HG02938 (cell line): ENCODE results near the gene BSDC1.

Source experiments
- ATAC-seq: cut with Tn5 transposase; IDR thresholded peaks from one replicate; pipeline ENCODE4 v1.9.1; 2021; ENCODE audit warnings: mild to moderate bottlenecking, moderate library complexity; ENCODE audit not compliant: unreplicated experiment

BSDC1 gene

DNA sequence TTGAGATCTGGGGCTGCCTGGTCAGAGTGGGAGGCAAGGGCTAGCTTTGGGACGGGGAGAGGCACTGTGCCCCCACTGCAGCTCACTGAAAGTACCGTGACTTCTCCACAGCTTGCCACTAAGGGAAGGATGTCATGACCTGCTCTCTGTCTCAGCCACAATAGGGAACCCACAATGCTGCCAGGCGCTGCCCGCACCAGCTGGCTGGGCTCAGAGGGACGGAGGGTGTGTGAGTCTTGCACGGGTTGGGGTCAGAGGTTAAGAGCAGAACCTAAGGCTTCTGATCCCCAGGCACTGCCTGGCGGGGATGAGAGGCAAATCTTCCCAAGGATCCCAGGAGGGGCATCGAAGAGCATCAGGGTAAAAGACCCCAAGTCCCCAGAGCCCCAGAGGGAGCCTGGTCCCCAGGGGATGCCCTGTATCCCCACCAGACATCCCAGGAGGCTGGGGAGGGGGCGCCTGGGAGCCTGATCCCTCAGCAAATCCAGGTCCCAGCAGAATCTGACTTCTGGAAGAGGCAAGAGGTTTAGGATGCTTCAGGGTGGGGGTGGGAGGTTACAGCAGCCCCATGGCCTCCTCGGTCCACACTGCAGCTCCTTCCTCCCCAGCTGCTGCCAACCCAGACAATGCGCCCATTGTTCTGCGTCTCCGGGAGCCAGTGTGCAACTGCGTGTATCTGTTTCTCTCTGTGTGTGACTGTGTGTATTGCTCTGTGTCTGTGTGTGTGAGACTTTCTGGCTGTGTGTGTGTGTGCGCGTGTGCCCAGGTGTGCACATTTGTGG is 56.2 kb downstream of the BSDC1 start:
- ATAC-seq, result no peak

GRCh38 chr1:32336963-32337675 is 57.1 kb downstream of the BSDC1 start:
- ATAC-seq, result no peak

DNA sequence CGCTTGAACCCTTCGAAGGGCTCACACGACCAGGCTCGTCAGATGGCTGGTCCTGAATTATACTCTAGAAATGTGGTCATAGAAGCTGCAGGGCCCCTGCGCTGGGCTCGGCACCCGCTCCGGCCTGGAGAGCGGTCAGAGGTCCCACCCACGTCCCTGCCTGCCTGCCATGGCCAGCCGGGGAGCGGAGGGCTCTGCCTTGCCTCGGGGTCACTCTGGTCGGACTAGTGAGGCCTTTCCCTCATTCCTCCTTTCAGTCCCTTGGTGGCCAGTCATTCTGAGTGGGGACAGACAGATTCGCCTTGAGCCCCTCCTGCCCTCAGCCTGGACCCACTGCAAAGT is 57.7 kb downstream of the BSDC1 start:
- no peak for ATAC-seq

GRCh38 chr1:32335790-32336590 is 58.3 kb downstream of the BSDC1 start, which contains the start of gene MARCKSL1:
TSS of gene MARCKSL1 (minus strand) at chr1:32336233. CDS start at chr1:32336033, 200 bp downstream.
- ATAC-seq, result no peak

GRCh38 chr1:32335535-32335789 is 58.8 kb downstream of the BSDC1 start:
- no peak for ATAC-seq

- no peak for ATAC-seq
Measured at GRCh38 chr1:32334864-32335534, 59.2 kb downstream of the BSDC1 start.

DNA sequence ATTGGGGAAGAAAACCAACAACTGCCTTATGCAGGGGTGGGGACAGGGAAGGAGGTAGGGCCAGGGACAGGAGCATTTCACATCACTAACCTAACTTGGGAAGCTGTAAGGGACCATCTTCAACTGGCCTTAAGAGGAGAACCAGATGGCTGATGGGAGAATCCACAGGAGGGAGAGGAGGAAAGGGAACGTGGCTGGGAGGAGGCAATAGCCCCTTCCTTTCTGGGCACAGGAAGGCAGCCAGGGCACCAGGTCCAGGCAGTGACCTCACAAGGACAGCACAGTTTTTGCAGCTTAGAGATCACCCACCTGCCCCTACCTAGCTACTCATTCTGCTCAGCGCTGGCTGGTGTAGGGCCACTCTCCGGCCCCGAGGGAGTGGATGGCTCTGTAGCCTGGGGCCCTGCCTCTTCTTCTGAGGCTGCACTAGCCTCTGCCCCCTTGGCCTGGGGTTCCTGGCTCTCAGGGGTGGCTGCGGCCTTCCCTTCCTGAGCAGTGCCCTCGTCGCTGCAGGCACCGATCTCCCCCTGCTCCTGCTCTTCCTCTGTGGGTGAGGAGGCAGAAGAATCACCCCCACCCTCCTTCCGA is 59.9 kb downstream of the BSDC1 start:
- no peak for ATAC-seq

DNA sequence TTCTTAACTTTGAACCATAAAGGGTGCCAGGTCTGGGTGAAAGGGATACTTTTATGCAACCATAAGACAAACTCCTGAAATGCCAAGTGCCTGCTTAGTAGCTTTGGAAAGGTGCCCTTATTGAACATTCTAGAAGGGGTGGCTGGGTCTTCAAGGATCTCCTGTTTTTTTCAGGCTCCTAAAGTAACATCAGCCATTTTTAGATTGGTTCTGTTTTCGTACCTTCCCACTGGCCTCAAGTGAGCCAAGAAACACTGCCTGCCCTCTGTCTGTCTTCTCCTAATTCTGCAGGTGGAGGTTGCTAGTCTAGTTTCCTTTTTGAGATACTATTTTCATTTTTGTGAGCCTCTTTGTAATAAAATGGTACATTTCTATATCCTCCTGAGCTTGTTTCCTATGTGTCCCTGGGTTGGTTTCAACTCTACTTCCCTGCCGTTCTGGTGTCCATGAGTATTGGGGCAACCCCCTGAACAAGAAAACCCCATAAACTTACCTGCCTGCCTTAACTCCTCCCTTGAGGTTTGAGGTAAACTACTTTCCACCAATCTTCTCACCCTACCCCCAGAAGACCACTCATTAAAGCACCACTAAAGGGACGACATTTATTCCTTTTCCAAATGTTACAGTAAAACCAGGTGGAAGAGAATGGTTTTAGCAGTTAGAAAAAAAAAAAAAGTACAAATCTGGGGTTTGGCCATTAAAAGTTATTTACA is 60.8 kb downstream of the BSDC1 start:
- no peak for ATAC-seq

DNA sequence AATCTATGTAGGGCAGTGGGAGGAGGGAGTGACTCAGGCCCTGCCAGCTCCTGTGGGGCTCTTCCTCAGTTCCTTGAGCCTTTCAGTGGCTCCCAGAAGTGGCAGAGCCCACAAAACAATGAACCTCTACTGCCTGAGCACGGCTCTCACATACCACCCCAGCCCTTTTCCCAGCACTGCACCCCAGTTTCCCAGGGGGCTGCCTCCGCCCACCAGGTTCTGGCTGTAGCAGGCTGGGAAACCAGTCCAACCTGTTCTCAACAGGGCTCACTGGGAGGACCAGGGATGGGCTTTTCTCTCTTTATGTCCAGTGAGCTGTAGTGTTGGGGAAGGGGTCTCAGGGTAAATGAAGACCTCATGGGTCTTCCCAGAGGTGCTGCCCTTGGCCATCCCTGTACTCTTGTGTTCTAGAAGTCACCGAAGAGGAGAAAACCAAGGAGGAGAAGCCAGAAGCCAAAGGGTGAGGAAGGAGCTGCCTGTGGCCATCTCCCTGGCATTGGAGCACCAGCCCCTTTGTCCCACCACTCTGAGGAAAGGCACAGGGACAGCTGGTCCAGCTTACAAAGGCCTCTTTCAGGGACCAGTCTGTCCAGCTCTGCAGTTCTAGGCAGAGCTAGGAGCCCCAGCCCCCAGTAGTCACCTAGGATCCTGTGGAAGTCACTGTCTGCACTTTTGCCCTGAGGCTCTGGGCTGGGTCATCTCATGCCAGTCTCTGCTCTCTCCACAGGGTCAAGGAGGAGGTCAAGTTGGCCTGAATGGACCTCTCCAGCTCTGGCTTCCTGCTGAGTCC is 61.8 kb downstream of the BSDC1 start:
- no peak for ATAC-seq

DNA sequence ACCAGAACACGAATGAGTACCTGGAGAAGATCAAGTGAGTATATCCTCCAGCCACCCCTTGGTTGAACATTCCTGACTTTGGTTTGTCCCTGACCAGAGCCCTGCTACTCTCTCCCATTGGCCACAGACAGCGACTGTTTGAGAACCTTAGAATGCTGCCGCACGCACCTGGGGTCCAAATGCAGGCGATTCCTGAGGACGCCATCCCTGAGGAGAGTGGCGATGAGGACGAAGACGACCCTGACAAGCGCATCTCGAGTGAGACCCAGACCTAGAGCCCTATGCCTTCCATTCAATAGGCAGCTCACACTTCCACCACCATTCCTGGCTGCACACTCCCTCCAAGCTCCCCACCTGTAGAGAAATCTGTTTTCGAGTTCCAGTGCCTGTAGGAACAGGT is 62.7 kb downstream of the BSDC1 start:
- ATAC-seq, result no peak

DNA sequence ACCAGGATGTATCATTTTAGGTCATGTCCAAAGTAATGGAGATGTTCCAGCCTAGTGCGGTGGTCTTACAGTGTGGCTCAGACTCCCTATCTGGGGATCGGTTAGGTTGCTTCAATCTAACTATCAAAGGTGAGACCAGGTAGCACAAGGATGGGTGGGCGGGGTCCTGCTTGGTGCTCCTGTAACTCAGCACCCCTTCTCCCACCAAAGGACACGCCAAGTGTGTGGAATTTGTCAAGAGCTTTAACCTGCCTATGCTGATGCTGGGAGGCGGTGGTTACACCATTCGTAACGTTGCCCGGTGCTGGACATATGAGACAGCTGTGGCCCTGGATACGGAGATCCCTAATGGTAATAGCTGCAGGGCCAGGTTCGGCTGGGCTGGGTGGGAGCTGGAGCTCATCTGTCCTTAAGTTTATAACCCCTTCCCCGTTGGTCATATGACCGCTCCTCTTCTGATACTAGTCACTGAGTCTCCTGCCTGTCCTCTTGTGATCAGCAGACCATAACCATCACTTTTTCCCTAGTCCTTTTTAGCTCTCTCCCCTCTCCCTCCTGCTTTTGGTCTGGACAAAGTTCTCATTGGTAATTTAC is 63.6 kb downstream of the BSDC1 start:
- ATAC-seq, result no peak

GRCh38 chr1:32329931-32330466 is 64.2 kb downstream of the BSDC1 start:
- ATAC-seq, result no peak

- no peak for ATAC-seq
Measured at GRCh38 chr1:32327204-32327603, 67.0 kb downstream of the BSDC1 start.

DNA sequence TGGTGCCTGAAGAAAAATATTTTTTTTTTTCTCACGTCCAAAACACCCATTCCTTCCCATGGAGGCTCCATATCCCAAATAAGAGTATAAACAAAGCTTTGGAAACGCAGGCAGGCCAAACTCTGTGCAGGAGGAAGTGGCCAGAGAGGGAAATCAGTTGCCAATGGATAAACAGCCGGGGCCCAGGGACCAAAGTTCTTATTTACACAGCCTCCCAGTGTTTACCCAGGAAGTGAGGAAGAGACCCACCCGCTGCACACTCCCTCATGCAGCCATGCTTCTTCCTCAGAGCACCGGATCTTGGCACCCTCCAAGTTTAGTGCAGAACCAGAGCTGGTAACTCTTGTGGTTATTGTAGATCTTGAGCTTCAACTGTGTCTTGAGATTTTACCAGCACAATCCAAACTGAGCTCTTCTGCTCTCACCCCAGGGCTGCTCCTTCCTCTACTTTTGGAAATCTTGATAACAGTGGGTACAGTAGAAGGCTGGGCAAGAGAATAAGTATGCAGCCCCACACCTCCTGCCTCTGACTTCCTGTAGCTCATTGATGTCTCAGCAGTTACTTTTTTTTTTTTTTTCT is 72.4 kb downstream of the BSDC1 start:
- ATAC-seq, result no peak

DNA sequence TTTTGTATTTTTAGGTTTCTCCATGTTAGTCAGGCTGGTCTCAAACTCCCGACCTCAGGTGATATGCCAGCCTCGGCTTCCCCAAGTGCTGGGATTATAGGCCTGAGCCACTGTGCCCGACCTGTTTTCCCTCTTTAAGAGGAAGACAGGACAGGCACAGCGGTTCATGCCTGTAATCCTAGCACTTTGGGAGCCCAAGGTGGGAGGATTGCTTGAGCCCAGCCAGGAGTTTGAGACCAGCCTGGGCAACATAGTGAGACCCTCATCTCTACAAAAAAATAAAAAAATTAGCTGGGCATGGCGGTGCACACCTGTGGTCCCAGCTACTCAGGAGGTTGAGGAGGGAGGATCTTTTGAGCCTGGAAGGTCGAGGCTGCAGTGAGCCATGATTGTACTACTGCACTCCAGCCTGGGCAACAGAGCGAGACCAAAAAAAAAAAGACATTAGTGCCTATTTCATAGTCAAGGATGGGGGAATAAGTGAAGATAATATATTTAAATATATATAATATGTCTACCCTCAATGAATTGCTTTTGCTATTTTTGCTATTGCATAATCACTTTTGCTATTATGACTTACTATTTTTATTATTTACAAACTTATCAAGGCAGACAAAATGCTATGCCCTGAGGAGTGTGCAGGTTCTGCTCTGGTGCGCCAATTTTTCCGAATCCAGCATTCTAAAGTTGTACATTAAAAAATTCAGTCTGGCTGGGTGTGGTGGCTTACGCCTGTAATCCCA is 75.9 kb downstream of the BSDC1 start:
- ATAC-seq, result no peak

GRCh38 chr1:32316903-32317277 is 77.4 kb downstream of the BSDC1 start:
- ATAC-seq, result peak; percentile 25
